Right lobe of liver (tissue), 4 donors: ENCODE results near the gene SNCAIP.

ENCODE experiments used
- POLR2A ChIP-seq: fragments of 450-650 bp; IDR thresholded peaks from one replicate; pipeline ENCODE4 v1.6.1; 2017; ENCODE audit warnings: antibody characterized with exemption, mild to moderate bottlenecking
- TF ChIP-seq, protein P1 (sequence below), 4 donors: fragments of 200-600 bp in 3 of 4; fragments of 450-650 bp in 1 of 4; IDR thresholded peaks; one replicate each; pipeline versions ENCODE4 v1.5.1 to v1.8.0; 2016 to 2022; ENCODE audit warnings: antibody characterized with exemption in 4 of 4, mild to moderate bottlenecking in 2 of 4
- donor health status: DM: no; HTN: no; CAD: no.
- donor health status: DM: no; HTN: no; CAD: no.
- donor health status: DM: no; HTN: yes; CAD: no.

GRCh38 chr5:122424132-122424531 lies 112.1 kb downstream of the SNCAIP start:
- TF ChIP-seq, protein P1, sequence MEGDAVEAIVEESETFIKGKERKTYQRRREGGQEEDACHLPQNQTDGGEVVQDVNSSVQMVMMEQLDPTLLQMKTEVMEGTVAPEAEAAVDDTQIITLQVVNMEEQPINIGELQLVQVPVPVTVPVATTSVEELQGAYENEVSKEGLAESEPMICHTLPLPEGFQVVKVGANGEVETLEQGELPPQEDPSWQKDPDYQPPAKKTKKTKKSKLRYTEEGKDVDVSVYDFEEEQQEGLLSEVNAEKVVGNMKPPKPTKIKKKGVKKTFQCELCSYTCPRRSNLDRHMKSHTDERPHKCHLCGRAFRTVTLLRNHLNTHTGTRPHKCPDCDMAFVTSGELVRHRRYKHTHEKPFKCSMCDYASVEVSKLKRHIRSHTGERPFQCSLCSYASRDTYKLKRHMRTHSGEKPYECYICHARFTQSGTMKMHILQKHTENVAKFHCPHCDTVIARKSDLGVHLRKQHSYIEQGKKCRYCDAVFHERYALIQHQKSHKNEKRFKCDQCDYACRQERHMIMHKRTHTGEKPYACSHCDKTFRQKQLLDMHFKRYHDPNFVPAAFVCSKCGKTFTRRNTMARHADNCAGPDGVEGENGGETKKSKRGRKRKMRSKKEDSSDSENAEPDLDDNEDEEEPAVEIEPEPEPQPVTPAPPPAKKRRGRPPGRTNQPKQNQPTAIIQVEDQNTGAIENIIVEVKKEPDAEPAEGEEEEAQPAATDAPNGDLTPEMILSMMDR (IDR thresholded peaks at IDR 0.05): no peak
- no peak for TF ChIP-seq POLR2A
